MM.1S (cell line): ENCODE data around the gene LSM14B.
A peak's percentile ranks its signal among the peaks of the same experiment; 100 is the strongest.

Experiments
- DNase-seq: peaks from one replicate; pipeline ENCODE4 v3.0.0-alpha.2; 2015
- H2AFZ ChIP-seq: fragments of 300-600 bp; sonication (generic); 2 replicates; pipeline ENCODE4 v1.6.0; 2016; ENCODE audit warnings: antibody characterized with exemption, low read length
- H3F3A ChIP-seq: fragments of 300-600 bp; sonication (generic); 2 replicates; pipeline ENCODE4 v1.6.1; 2016; ENCODE audit warnings: mild to moderate bottlenecking, antibody characterized with exemption, low read length, moderate library complexity, mixed read lengths; ENCODE audit not compliant: insufficient read depth
- H3K27ac ChIP-seq: fragments of 300-600 bp; sonication (generic); 2 replicates; pipeline ENCODE4 v1.5.1; 2016; ENCODE audit warnings: mild to moderate bottlenecking, low read length
- H3K27me3 ChIP-seq: fragments of 300-600 bp; sonication (generic); replicated peaks from 2 replicates; pipeline ENCODE4 v1.6.0; 2016; ENCODE audit warnings: low read length; ENCODE audit not compliant: insufficient read depth
- H3K36me3 ChIP-seq: fragments of 300-600 bp; sonication (generic); replicated peaks from 2 replicates; pipeline ENCODE4 v1.6.1; 2016; ENCODE audit warnings: mild to moderate bottlenecking, low read length, mixed read lengths; ENCODE audit not compliant: insufficient read depth
- H3K4me1 ChIP-seq: fragments of 300-600 bp; sonication (generic); 2 replicates; pipeline ENCODE4 v1.6.1; 2016; ENCODE audit warnings: low read length, mixed read lengths
- H3K4me2 ChIP-seq: fragments of 300-600 bp; sonication (generic); 2 replicates; pipeline ENCODE4 v1.6.0; 2016; ENCODE audit warnings: low read depth, low read length
- H3K4me3 ChIP-seq: fragments of 300-600 bp; sonication (generic); 2 replicates; pipeline ENCODE4 v1.5.1; 2016; ENCODE audit warnings: low read length, mixed read lengths
- H3K79me2 ChIP-seq: fragments of 300-600 bp; sonication (generic); 2 replicates; pipeline ENCODE4 v1.6.1; 2016; ENCODE audit warnings: mixed run types, low read length, mixed read lengths
- H3K9ac ChIP-seq: fragments of 300-600 bp; sonication (generic); 2 replicates; pipeline ENCODE4 v1.6.1; 2016; ENCODE audit warnings: low read length, mixed read lengths
- H3K9me2 ChIP-seq: fragments of 300-600 bp; sonication (generic); replicated peaks from 2 replicates; pipeline ENCODE4 v1.6.1; 2016; ENCODE audit warnings: mild to moderate bottlenecking, low read length, mixed read lengths; ENCODE audit not compliant: insufficient read depth
- H3K9me3 ChIP-seq: fragments of 300-600 bp; sonication (generic); replicated peaks from 2 replicates; pipeline ENCODE4 v1.6.1; 2016; ENCODE audit warnings: mild to moderate bottlenecking, low read length, mixed read lengths; ENCODE audit not compliant: insufficient read depth
- H4K20me1 ChIP-seq: fragments of 300-600 bp; sonication (generic); 2 replicates; pipeline ENCODE4 v1.6.1; 2016; ENCODE audit warnings: mild to moderate bottlenecking, low read length, moderate library complexity, mixed read lengths; ENCODE audit not compliant: insufficient read depth
- EZH2 ChIP-seq: fragments of 300-600 bp; sonication (generic); optimal IDR thresholded peaks from 2 replicates; pipeline ENCODE3; 2017; ENCODE audit warnings: low read depth, mild to moderate bottlenecking, antibody characterized with exemption, low read length, mixed read lengths
- EZH2phosphoT487 ChIP-seq: fragments of 300-600 bp; sonication (generic); IDR thresholded peaks from 2 replicates; pipeline ENCODE4 v1.6.1; 2018; ENCODE audit warnings: antibody characterized with exemption, low read length
- TF ChIP-seq, protein P1 (sequence below): fragments of 300-600 bp; sonication (generic); IDR thresholded peaks from 2 replicates; pipeline ENCODE4 v1.5.1; 2016; ENCODE audit warnings: antibody characterized with exemption, low read length, mixed read lengths

Gene LSM14B

GRCh38 chr20:62156254-62156556, 33.9 kb downstream of the LSM14B start:
- Histone ChIP-seq H2AFZ (no peak overlapping the region), H3K27ac (no peak overlapping the region), H3K27me3 (no peaks in the 10 kb centered on the region), H3K4me3 (no peak overlapping the region), H3K4me1 (no peaks in the 10 kb centered on the region), H3F3A (no peaks in the 10 kb centered on the region), H3K9me2 (no peaks in the 10 kb centered on the region), H3K79me2 (peaks cover 57% of the 10 kb centered on the region), H4K20me1 (no peaks in the 10 kb centered on the region), H3K9ac (no peak overlapping the region), H3K9me3 (no peaks in the 10 kb centered on the region), H3K4me2 (no peak overlapping the region), H3K36me3 (no peaks in the 10 kb centered on the region)
- DNase-seq = no peak
- no peak for TF ChIP-seq EZH2
- TF ChIP-seq EZH2phosphoT487 = no peak
- TF ChIP-seq, protein P1, sequence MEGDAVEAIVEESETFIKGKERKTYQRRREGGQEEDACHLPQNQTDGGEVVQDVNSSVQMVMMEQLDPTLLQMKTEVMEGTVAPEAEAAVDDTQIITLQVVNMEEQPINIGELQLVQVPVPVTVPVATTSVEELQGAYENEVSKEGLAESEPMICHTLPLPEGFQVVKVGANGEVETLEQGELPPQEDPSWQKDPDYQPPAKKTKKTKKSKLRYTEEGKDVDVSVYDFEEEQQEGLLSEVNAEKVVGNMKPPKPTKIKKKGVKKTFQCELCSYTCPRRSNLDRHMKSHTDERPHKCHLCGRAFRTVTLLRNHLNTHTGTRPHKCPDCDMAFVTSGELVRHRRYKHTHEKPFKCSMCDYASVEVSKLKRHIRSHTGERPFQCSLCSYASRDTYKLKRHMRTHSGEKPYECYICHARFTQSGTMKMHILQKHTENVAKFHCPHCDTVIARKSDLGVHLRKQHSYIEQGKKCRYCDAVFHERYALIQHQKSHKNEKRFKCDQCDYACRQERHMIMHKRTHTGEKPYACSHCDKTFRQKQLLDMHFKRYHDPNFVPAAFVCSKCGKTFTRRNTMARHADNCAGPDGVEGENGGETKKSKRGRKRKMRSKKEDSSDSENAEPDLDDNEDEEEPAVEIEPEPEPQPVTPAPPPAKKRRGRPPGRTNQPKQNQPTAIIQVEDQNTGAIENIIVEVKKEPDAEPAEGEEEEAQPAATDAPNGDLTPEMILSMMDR = no peak

DNA sequence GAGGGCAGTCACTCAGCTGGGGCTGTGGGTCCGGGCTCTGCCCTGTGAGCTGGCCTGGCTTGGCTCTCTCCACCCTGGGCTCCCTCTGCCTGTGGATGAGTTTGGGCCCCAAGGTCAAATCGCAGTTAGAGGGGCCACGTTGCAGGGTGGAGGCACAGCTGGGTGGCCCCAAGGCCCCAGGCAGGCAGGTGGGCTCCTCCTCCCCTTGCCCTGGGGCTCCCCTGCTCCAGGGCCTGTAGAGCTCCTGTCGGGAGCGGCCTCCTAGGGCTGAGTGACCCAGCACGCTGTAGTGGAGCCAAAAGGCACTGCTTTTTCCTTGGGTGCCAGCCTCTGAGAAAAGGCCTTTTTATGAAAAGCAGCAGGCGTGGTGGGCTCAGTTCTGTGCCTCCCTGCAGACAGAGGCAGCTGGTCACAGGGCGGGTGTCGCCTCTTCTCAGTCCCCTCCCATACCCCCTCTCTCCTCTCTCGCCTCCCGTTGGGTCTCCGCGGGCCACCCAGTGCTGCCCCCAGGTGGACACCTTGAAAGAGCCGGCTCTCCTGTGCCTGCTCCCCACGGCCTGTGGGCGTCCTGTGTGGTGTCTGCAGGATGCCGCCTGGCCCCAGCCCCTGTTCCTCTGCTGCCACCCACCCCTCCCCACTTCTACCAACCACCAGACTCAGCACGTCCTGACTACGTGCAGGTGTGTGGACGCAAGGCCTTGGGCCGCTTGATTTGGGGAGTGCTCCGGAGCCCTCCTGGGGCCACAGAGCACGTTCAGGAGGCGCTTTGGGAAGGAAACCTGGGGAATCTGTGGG, 34.5 kb downstream of the LSM14B start:
- Histone ChIP-seq H3K4me2 (no peak overlapping the region), H4K20me1 (no peaks in the 10 kb centered on the region), H3K36me3 (no peaks in the 10 kb centered on the region), H3K4me3 (no peak overlapping the region), H3K9me2 (no peaks in the 10 kb centered on the region), H3F3A (no peaks in the 10 kb centered on the region), H3K9ac (no peak overlapping the region), H3K79me2 (peaks cover 52% of the 10 kb centered on the region), H2AFZ (no peak overlapping the region), H3K27ac (no peak overlapping the region), H3K27me3 (no peaks in the 10 kb centered on the region), H3K4me1 (no peaks in the 10 kb centered on the region), H3K9me3 (no peaks in the 10 kb centered on the region)
- TF ChIP-seq EZH2 = no peak
- TF ChIP-seq, protein P1 = peak; percentile 42
- peak; percentile 26 for DNase-seq

GRCh38 chr20:62157387-62158087, 35.3 kb downstream of the LSM14B start:
- Histone ChIP-seq H3K4me1 (no peaks in the 10 kb centered on the region), H3K9me3 (no peaks in the 10 kb centered on the region), H3F3A (no peaks in the 10 kb centered on the region), H3K79me2 (peaks cover 46% of the 10 kb centered on the region), H3K4me3 (no peak overlapping the region), H3K9ac (no peak overlapping the region), H3K4me2 (no peak overlapping the region), H3K36me3 (no peaks in the 10 kb centered on the region), H3K27ac (no peak overlapping the region), H4K20me1 (no peaks in the 10 kb centered on the region), H3K9me2 (no peaks in the 10 kb centered on the region), H3K27me3 (no peaks in the 10 kb centered on the region), H2AFZ (no peak overlapping the region)
- TF ChIP-seq, protein P1 = no peak
- no peak for TF ChIP-seq EZH2phosphoT487
- TF ChIP-seq EZH2 = no peak
- DNase-seq = no peak
